NOMO-1 treated with dmso at 0.1 percent for 144 hours (cell line): ENCODE results near the gene FAHD2A.
"Not testable (repeated sequence)": the region's sequence is repeated elsewhere in the genome, so short reads cannot be mapped to it uniquely, and the experiment has no call there.

ENCODE experiments used
- DNase-seq: peaks from one replicate; lab custom pipeline; 2025; ENCODE audit not compliant: unreplicated experiment; lab: John Stamatoyannopoulos, UW

FAHD2A gene

GRCh38 chr2:95375532-95376150 is 26.9 kb upstream of the FAHD2A start:
- DNase-seq: no peak

- DNase-seq: no peak
These were observed 25.9 kb upstream of the FAHD2A start for GRCh38 chr2:95376311-95377215.

GRCh38 chr2:95377216-95378123 is 25.0 kb upstream of the FAHD2A start:
- no peak for DNase-seq

- DNase-seq: not testable (repeated sequence)
These were observed 24.2 kb upstream of the FAHD2A start for GRCh38 chr2:95378281-95378680.

GRCh38 chr2:95379371-95379831 is 23.1 kb upstream of the FAHD2A start:
- no peak for DNase-seq

GRCh38 chr2:95380280-95380679 is 22.2 kb upstream of the FAHD2A start:
- DNase-seq: no peak

GRCh38 chr2:95380731-95381130 is 21.8 kb upstream of the FAHD2A start:
- no peak for DNase-seq

- no peak for DNase-seq
These were observed 21.0 kb upstream of the FAHD2A start for GRCh38 chr2:95381212-95382191.

GRCh38 chr2:95382192-95382591 is 20.3 kb upstream of the FAHD2A start:
- DNase-seq: no peak

- no peak for DNase-seq
These were observed 19.5 kb upstream of the FAHD2A start for GRCh38 chr2:95382686-95383634.

- DNase-seq: no peak
These were observed 18.9 kb upstream of the FAHD2A start for GRCh38 chr2:95383635-95384027.

GRCh38 chr2:95384854-95385569 is 17.5 kb upstream of the FAHD2A start:
- no peak for DNase-seq

GRCh38 chr2:95385570-95385984 is 16.9 kb upstream of the FAHD2A start:
- DNase-seq: no peak

- no peak for DNase-seq
These were observed 16.5 kb upstream of the FAHD2A start for GRCh38 chr2:95386031-95386430.

- DNase-seq: no peak
These were observed 15.2 kb upstream of the FAHD2A start for GRCh38 chr2:95387358-95387757.

- no peak for DNase-seq
These were observed 14.3 kb upstream of the FAHD2A start for GRCh38 chr2:95388091-95388692.

GRCh38 chr2:95388856-95389244 is 13.7 kb upstream of the FAHD2A start:
- no peak for DNase-seq
